HG03103 (cell line): ENCODE results near the gene COL12A1.

Experiments
- ATAC-seq: cut with Tn5 transposase; IDR thresholded peaks from one replicate; pipeline ENCODE4 v1.9.1; 2021; ENCODE audit warnings: low read depth; ENCODE audit not compliant: unreplicated experiment

Gene COL12A1

GRCh38 chr6:75076009-75076408 lies 129.8 kb downstream of the COL12A1 start:
- ATAC-seq, result no peak

DNA sequence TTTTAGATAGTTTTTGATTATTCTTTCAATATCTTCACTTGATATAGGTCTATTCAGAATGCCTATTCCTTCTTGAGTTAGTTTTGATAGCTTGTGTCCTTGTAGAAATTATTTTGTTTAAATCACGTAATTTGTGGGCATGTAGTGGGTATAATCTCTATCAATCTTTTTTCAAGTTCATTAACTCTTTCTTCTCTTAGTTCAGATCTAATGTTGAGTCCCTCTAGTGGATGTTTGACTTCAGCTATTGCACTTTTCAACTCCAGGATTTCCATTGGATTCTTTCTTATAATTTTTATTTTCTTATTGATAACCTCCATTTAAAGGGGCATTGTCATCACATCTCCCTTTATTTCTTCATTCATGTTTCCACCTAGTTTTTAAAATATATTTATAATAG lies 135.6 kb downstream of the COL12A1 start:
- ATAC-seq, result no peak

GRCh38 chr6:75065523-75065922 lies 140.3 kb downstream of the COL12A1 start:
- ATAC-seq, result no peak

DNA sequence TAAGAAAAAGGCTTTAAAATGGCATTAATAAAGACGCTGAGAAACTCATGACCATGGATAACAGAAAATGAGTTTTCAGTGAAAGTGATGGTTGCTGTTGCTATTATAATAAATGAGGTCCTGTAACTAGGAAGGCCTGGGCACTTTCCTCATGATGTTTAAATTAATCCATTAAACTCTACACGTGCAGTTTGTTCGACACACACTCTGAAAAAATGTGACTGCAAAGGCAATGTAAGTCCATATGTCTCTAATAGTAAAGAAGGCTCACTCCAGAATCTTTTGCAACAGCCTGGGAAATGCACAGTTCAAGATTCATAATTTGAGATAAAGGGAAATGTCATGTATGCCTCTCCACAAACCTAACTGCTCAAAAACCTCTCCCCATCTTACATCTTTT lies 153.4 kb downstream of the COL12A1 start:
- no peak for ATAC-seq

DNA sequence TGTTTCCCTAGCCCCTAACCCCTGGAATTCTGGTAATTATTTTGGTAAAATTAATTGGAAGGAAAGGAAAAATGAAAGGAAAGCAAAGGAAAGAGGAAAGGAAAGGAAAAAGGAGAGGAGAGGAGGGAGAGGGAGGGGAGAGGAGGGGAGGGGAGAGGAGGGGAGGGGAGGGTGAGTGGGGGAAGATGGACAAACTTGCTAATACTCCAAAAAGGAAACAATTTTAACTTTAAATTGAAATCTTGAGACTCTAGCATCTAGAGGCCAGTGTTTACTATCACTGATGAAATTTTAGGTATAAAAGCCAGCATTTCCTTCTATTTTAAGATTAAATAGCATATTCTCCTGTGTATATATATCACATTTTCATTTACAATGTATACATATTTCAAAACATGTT lies 156.5 kb downstream of the COL12A1 start:
- no peak for ATAC-seq

- ATAC-seq, result no peak
These were observed 161.0 kb downstream of the COL12A1 start for GRCh38 chr6:75044846-75045245.

DNA sequence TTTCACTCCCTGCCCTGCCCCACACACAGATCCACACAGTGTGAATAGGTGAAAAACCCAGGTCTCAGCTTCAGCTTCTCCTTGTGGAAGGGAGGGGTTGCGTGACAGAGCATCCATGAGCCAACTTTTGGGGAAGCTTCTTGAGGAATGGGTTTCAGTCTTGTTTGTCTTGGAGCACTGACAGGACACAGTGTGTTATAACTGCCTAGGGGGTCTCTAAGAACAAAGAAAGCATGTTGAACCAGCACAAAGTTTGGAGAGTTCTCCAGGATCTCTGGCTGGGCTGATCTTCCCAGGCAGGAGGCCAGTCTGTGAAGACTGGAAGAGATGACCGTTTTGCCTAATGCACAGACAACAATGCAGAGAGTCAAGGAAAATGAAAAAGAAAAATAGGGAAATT lies 164.5 kb downstream of the COL12A1 start:
- ATAC-seq, result no peak
